K562 (cell line): ENCODE measurements around the gene SMIM45.

Experiments used
- ATAC-seq: fragments of 200-7000 bp; cut with Tn5 transposase; 3 replicates; pipeline ENCODE4 v1.9.1; 2020; ENCODE audit warnings: moderate library complexity
- BruUV-seq: library from RNA; stranded (reverse); fragments of 400-500 nt; replicated peaks from 2 replicates; lab custom pipeline; 2021; lab: Mats Ljungman, UMichigan
- CTCF ChIA-PET: fragments of 300-600 bp; formaldehyde crosslinking; extraction: SDS; loops from one replicate; lab custom pipeline; 2021; ENCODE audit warnings: low intra/inter-chr PET ratio; lab: Yijun Ruan, JAX
- POLR2A ChIA-PET: fragments of 300-600, 350-650 bp; sonication (Branson Sonifier 250); formaldehyde crosslinking; extraction: SDS; loops from one replicate; lab custom pipeline; 2021; ENCODE audit warnings: antibody characterized with exemption, inconsistent platforms; lab: Yijun Ruan, JAX
- DNase-seq, 4 experiments: peaks; one replicate each; pipeline versions ENCODE4 v3.0.0 to v3.0.0-alpha.2; 2011 to 2018; ENCODE audit warnings: low spot score in 3 of 4, mixed read lengths in 3 of 4; ENCODE audit errors: extremely low read depth in 1 of 4
- FAIRE-seq: peaks from 2 replicates; lab custom pipeline; 2011; peaks lifted over from hg19 to GRCh38; lab: Jason Lieb, UNC
- H2AFZ ChIP-seq: 2 replicates; pipeline ENCODE4 v1.6.0; 2011; ENCODE audit warnings: low read depth, low read length, control low read depth, inconsistent platforms
- H3K27ac ChIP-seq: fragments of 200-600 bp; 3 replicates; pipeline ENCODE4 v1.8.0; 2011; ENCODE audit warnings: low read depth, mild to moderate bottlenecking, control low read depth, inconsistent platforms, low read length, moderate library complexity, mixed read lengths; ENCODE audit errors: extremely low read depth
- H3K27me3 ChIP-seq, 2 experiments: fragments of 300-600 bp in 1 of 2; 2 replicates in 1 of 2; 3 replicates in 1 of 2; pipeline versions ENCODE4 v1.6.0 to v1.8.0; 2011; ENCODE audit warnings: inconsistent platforms in 2 of 2, low read length in 2 of 2, mild to moderate bottlenecking in 1 of 2, mixed read lengths in 1 of 2, moderate library complexity in 1 of 2; ENCODE audit not compliant: control insufficient read depth in 2 of 2, insufficient read depth in 2 of 2
- H3K36me3 ChIP-seq: fragments of 300-600 bp; 3 replicates; pipeline ENCODE4 v1.8.0; 2011; ENCODE audit warnings: mild to moderate bottlenecking, low read length, inconsistent platforms; ENCODE audit not compliant: control insufficient read depth, insufficient read depth
- H3K4me1 ChIP-seq, 2 experiments: fragments of 200-600 bp in 1 of 2; replicated peaks in 1 of 2; 2 replicates in 1 of 2; 3 replicates in 1 of 2; pipeline versions ENCODE4 v1.5.1 to v1.8.0; 2011; ENCODE audit warnings: inconsistent platforms in 2 of 2, low read length in 2 of 2, mild to moderate bottlenecking in 1 of 2, mixed read lengths in 1 of 2, moderate library complexity in 1 of 2; ENCODE audit not compliant: control insufficient read depth in 2 of 2, insufficient read depth in 2 of 2
- H3K4me2 ChIP-seq: 2 replicates; pipeline ENCODE4 v1.6.1; 2011; ENCODE audit warnings: low read length, control low read depth, inconsistent platforms, mixed read lengths; ENCODE audit not compliant: insufficient read depth
- H3K4me3 ChIP-seq: fragments of 200-600 bp; sonication (generic), shearing (Covaris generic); 2 replicates; pipeline ENCODE4 v1.5.1; 2016; ENCODE audit warnings: control low read depth, inconsistent platforms
- H3K79me2 ChIP-seq: fragments of 200-600 bp; 3 replicates; pipeline ENCODE4 v1.8.0; 2011; ENCODE audit warnings: low read length, inconsistent platforms; ENCODE audit not compliant: control insufficient read depth, insufficient read depth
- H3K9ac ChIP-seq, 2 experiments: 2 replicates each; pipeline versions ENCODE4 v1.6.0 to v1.6.1; 2011; ENCODE audit warnings: low read depth in 2 of 2, low read length in 2 of 2, control low read depth in 1 of 2, inconsistent platforms in 1 of 2, mild to moderate bottlenecking in 1 of 2, mixed read lengths in 1 of 2; ENCODE audit not compliant: insufficient read depth in 1 of 2
- H3K9me1 ChIP-seq: one replicate; pipeline ENCODE4 v1.6.0; 2011; ENCODE audit warnings: inconsistent platforms, mild to moderate bottlenecking, low read length, moderate library complexity; ENCODE audit not compliant: control insufficient read depth, insufficient read depth
- H3K9me3 ChIP-seq: replicated peaks from 2 replicates; pipeline ENCODE4 v1.5.1; 2011; ENCODE audit warnings: low read depth, low read length, inconsistent platforms; ENCODE audit not compliant: control insufficient read depth, insufficient read depth
- H4K20me1 ChIP-seq: replicated peaks from 2 replicates; pipeline ENCODE4 v1.6.1; 2011; ENCODE audit warnings: low read length, inconsistent platforms, mixed read lengths; ENCODE audit not compliant: control insufficient read depth, insufficient read depth
- ZBTB33 ChIP-seq: sonication (generic); formaldehyde crosslinking; IDR thresholded peaks from 2 replicates; pipeline ENCODE4 v1.8.1; 2023; ENCODE audit warnings: mild to moderate bottlenecking, missing genetic modification reagents
- ZC3H8 ChIP-seq: fragments of 450-650 bp; IDR thresholded peaks from 2 replicates; pipeline ENCODE4 v1.6.1; 2017
- ZNF830 ChIP-seq: fragments of 250-450 bp; sonication (Bioruptor Pico); IDR thresholded peaks from 2 replicates; pipeline ENCODE4 v1.5.0; 2021; ENCODE audit warnings: mild to moderate bottlenecking
- WGBS: fragments of 100-300 bp; shearing (Covaris generic); methylation state at CpG from one replicate; pipeline ENCODE4 v1.1.6; 2016; ENCODE audit warnings: low coverage, mixed read lengths; ENCODE audit not compliant: insufficient coverage; ENCODE audit errors: missing lambda C conversion rate; 5-methylcytosine and 5-hydroxymethylcytosine counted together
- in situ Hi-C: fragments of 300-500 bp; cut with MboI; formaldehyde crosslinking; loops from 4 replicates; pipeline ENCODE4 v1.15.0; 2018; ENCODE audit warnings: inconsistent platforms, mixed read lengths
- intact Hi-C: fragments of 100-400 bp; cut with micrococcal nuclease; formaldehyde crosslinking; loops from 2 replicates; pipeline ENCODE4 v1.14.2; 2022

The SMIM45 gene

DNA sequence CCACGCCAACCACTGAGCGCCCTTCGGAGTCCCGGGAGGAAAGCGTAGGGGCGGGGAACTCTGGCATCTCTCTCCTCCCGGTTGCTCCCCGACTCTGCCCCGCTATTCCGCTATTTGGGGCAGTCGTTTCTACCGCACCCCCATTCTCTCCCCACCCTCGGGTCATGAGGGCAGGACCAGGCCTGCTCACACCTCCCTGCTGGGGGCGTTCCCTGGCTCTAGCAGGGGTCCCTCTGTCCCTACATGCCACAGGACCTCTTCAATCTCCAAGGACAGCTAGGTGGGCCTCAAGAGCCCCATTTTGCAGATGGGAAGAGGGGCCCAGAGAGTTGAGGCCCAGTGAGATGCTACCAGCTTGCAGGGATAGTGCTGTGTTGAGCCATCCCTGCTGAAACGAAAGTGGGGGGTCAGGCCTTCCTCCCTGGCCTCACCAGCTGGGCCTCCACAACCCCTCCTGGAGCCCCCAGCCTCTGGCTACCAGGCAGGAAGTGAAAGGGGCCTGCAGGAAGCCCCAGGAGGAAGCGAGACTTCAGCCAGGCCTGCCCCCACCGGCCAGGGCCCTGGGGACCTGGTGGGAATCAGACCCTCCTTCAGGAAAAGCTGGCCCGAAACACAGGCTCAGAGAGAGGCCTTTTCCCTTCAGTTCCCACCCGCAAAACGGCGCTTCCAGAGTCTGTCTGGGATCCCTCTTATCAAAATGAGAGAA lies 31.5 kb upstream of the SMIM45 start:
- no peaks in the 10 kb centered on the region for H3K36me3 ChIP-seq
- no peak for ATAC-seq
- no peak overlapping the region for H2AFZ ChIP-seq
- no peaks in the 10 kb centered on the region for H3K9me3 ChIP-seq
- no peaks in the 10 kb centered on the region; the same call in 1 of the 2 replicates for H4K20me1 ChIP-seq
- 0 out of 5 replicates have a peak, but pooled peaks cover 0 to 4% of the 10 kb centered on the region in 2 experiments for H3K27me3 ChIP-seq
- no peaks in the 10 kb centered on the region for H3K79me2 ChIP-seq
- BruUV-seq = no TSS peak
- CTCF ChIA-PET = no interaction called here
- POLR2A ChIA-PET = no interaction called here
- DNase-seq = no peak
- H3K27ac ChIP-seq = no peak overlapping the region
- H3K9me1 ChIP-seq = no peaks in the 10 kb centered on the region
- peaks cover 6 to 35% of the 10 kb centered on the region in 2 experiments; a peak in 3 of 5 replicates for H3K4me1 ChIP-seq
- H3K4me3 ChIP-seq = no peak overlapping the region
- no peak for FAIRE-seq
- TF ChIP-seq ZNF830 (CRISPR knock-in tag) = no peak
- TF ChIP-seq ZC3H8 = no peak
- 0 out of 2 replicates have a peak, but pooled peaks have one; percentile 46 for TF ChIP-seq ZBTB33
- intact Hi-C loops (no loop called here), in situ Hi-C loops (no loop called here)
- WGBS = 65% methylated on average over 5 of the region's 21 CpGs
- no peak overlapping the region for H3K9ac ChIP-seq
- H3K4me2 ChIP-seq = no peak overlapping the region
